Fibroblast of skin of left biceps (primary cell): Measurements from ENCODE around the gene PTPN14.
A peak's percentile ranks its signal among the peaks of the same experiment; 100 is the strongest.
"Not testable (repeated sequence)": the region's sequence is repeated elsewhere in the genome, so short reads cannot be mapped to it uniquely, and the experiment has no call there.

ENCODE experiments used
- DNase-seq, 2 experiments: peaks; one replicate each; pipeline ENCODE4 v3.0.0-alpha.2; 2013; ENCODE audit warnings: low read depth in 2 of 2

PTPN14 gene

DNA sequence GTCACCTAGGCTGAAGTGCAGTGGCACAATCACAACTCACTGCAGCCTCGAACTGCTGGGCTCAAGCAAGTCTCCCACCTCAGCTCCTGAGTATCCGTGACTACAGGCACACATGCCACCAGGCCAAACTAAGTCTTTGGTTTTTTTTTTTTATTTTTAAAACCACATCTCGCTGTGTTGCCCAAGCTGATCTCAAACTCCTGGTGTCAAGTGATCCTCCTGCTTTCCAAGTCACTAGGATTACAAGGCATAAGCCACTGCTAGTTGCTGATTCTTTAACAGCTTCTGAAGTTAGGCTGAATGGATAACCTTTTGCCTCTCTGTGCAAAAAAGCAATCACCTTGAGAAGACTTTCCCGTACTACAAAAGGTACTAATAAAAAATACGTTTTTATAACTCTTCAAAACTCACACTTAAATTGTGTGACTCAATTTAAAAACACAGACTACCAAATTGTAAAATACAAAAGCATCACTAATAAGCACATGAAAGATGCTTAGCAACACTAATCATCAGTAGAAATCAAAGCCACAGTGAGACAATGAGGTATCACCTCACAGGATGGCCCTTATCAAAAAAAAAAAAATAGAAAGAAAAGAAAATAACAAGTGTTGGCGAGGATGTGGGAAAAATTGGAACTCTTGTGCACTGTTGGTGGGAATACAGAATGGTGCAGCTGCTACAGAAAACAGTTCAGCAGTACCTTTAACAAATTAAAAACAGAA, 40.3 kb downstream of the PTPN14 start:
- DNase-seq, result no peak

DNA sequence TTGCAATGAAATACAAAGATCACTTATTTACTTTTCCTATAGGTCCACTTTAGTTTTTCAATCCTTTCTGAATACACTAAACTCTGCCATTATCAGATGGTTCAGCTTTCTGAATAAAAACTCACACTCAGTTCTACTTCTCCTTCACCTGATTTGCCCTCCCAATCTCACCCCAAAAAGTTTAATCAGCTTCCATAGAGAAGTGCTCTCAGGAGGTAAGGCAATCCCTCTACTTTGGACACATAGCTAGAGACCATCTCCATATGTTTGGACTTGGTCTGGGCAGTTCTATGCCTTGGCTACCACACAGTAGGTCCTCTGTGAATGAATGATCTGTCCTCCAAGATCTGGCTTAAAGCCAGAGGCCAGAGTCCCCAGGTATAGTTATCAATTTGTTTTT, 40.9 kb downstream of the PTPN14 start:
- no peak for DNase-seq

DNA sequence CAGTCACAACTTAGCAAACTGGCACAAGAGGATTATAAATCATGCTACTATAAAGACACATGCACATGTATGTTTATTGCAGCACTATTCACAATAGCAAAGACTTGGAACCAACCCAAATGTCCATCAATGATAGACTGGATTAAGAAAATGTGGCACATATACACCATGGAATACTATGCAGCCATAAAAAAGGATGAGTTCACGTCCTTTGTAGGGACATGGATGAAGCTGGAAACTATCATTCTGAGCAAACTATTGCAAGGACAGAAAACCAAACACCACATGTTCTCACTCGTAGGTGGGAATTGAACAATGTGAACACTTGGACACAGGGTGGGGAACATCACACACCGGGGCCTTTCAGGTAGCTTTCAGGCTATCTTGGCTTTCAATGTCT, 41.8 kb downstream of the PTPN14 start:
- not testable (repeated sequence) for DNase-seq

DNA sequence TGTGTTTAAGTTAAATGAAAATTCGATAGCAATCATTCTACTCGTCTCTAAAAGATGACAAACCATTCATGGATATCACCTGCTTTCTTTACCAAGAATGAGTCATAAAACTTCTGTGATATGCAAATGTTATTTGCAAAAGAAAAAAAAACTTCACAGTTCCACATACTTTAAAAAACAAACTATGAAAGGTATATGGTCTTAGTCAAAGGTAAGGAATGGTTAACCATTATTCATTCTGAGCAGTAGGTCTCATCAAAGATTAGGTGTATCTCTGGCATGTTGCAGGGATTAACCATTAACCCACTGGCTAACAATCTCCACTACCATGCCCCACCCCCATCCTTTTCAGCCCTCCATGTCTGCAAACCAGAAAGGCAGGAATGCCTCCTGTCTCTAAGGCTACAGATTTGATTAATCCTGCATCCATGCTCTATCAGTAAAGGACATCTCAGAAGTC, 44.4 kb downstream of the PTPN14 start:
- DNase-seq, result no peak

DNA sequence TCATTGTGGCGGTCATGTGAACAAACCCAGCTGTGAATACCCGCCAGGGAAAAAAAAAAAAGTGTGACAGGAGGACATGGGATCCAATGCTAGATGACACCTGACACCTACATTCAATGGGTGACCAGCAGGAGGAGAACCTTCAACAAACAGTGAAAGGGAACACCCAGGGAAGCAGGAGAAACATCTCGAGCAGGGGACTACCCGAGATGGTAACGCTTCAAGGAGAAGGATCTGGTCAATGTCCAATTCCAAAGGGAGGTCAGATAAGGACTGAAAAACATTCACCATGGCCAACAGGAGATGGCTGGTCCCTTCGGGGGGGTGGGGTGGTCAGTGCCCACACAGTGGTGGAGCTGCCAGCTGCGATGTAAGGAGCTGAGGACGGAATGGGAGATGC, 46.3 kb downstream of the PTPN14 start:
- DNase-seq, result no peak

DNA sequence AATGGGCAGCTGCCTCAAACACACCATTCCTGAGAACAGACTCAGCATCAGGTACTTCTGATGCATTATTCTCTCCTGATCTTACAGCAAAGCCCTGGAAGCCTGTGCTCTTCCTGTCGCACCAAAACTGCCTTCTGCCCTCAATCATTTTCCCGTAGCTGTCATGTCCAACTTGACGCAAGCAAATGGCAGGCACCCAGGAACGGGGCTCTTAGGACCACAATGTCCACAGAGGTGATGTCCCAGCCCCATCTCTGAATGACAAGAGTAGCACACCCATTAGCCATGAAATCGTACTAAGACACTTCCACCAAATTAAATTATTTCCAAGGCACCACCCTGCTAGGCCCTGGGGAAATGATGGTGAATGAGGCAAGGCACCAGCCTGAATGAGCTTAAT, 47.1 kb downstream of the PTPN14 start:
- no peak for DNase-seq

DNA sequence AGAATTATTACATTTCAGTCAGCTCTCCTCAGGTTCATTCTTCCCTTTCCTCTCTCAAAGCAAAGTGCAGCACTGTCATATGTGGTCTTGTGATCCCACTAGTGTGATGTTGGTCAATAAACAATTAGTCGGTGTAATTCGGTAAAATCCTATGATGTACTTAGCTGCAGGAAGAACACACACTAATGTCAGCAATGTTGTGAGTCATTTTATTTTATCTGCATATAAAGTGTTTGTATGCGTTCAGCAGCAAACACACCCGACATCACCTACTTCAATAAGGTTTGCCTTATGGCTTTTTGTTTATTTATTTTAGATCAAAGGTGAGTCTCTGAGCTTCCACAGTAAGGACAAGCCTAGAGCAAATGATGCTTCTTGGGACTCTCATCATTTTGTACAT, 47.8 kb downstream of the PTPN14 start:
- DNase-seq, result no peak

DNA sequence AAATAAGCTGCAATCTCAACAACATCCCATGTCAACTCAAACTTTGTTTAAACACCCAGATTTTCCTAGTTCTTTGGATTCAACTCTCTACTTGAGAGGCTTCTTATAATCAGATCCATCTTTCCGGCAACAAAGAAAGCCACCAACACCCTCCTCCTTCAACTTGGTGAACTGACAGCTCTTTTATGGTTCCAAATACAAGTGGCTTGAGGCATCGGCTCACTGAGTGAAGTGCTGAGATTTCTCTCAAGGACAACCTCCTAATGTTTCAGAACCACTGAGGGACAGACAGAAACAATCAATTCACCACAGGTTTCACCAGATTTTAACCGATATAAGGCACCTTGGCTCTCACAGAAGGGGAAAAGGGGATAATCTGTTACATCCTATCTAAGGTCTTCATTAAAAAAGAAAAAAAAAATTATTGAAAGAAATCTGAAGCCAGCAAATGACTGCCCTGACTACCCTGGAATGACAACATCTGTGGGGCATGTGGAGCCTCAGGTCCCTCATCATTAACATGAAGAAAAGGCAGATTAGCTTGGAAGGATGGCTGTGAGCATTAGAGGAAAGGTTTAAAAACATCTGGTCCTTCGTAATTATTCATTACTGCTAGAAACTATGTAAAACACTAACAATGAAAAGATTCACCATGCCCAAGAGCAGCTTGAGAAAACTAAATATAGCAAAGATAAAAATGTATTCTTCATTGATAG, 50.9 kb downstream of the PTPN14 start:
- DNase-seq, result peak; percentile 36 to 45

DNA sequence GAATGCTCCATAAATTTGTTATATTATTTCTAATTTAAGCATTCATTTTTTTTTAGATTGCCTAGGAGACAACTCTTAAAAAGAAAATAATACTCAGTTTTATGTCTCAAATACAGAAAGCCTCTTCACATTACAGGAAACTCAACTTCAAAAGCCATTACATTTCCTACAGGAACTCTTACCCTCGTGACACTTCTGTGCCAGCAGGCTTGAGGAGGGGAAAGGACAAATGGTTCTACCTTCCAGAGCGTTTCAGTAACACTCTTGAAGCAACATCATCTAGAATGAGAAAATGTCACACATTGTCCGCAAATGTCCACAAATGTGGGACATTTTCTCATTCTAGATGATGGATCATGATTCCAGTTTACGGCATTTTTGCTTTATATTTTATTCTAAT, 51.7 kb downstream of the PTPN14 start:
- no peak for DNase-seq

DNA sequence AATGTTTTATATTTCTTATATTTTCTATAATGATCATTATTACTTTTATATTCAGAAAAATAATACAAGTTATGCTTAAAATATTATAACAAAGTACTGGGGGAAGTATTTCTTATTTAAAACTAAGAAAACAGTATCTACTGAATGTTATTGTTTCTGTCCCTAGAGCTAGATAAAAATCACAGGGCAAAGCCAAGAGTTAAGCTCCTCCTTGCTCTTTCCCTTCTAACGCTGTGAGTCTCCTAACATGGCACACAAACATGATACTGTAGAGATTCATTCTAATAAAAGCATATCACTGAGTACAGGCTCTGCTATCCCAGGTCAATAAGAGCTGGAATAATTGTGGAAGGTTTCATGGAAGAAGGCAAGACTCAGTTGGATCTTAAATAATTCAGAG, 53.4 kb downstream of the PTPN14 start:
- DNase-seq, result no peak

DNA sequence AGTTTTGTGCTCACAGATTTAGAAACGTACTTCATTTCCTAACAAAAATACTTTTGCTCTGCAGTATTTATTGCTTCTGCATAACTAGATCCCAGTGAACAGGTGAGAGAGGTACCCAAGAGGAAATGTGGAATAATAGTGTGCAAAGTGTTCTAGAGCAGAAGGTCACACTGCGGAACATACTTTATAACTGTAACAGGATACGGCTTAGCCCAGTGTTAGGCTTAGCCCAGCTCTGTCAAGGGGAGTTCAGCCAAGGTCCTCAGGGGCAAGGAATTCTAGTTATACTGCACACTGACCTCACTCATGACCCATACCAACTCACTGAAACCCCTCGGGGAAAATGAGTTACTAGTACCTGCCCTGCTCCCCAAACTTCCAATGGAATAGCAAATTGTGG, 55.3 kb downstream of the PTPN14 start:
- no peak for DNase-seq

DNA sequence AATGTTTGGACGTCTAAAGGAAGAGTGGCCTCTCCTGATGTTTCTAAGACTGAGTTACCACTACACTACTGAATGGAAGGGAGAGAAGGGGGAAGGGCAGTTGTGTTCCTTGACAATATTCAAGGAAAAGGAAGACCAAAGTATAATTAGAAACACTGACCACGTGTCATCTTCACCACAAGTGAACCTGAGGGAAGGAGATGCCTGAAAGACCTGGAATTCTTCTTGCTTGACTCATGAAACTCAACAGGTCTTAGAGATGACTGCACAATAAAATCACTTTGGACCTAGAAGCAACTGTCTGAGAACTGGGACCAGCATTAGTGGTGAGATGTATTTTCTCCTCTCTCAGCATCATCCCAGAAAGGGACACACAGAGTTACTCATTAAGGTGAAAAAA, 56.7 kb downstream of the PTPN14 start:
- no peak for DNase-seq

DNA sequence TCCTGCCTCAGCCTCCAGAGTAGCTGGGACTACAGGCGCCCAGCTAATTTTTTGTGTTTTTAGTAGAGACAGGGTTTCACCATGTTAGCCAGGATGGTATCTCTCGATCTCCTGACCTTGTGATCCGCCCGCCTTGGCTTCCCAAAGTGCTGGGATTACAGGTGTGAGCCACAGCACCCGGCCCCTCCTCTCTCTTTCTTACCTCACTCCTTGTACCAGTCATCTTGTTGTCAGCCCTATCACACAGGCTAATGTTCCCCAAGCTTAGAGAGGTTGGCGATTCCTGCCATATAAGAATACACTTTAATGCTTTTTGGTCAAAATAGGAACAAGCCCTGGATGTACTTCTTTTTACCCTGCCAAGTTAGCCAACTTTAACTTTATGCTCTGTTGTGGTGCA, 57.2 kb downstream of the PTPN14 start:
- DNase-seq, result not testable (repeated sequence)

DNA sequence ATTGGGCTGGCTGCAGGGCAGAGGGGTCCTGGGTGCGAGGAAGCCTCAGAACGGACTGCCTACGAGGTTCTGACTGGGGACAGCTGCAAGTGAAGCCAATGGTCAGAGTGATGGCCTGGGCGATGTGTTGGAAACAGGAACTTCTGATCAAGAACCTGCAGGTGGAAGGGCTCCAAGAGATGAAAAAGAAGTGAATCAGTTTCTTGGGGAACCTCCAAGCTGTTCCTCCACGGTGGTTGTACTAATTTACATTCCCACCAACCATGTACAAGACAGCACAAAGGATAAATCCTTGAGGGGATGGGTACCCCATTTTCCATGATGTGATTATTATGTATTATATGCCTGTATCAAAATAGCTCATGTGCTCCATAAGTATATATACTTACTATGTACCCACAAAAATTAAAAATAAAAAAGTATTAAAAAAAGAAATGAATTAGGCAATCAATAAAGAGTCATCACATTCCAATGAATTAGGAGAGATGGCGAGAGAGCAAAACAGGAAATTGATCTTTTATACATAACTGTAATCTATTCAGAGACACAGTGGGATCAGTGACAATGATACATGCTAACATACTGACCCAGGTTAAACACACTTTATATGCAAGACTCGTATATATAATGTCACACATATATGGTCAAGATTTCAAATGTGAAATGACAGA, 58.1 kb downstream of the PTPN14 start:
- no peak for DNase-seq

DNA sequence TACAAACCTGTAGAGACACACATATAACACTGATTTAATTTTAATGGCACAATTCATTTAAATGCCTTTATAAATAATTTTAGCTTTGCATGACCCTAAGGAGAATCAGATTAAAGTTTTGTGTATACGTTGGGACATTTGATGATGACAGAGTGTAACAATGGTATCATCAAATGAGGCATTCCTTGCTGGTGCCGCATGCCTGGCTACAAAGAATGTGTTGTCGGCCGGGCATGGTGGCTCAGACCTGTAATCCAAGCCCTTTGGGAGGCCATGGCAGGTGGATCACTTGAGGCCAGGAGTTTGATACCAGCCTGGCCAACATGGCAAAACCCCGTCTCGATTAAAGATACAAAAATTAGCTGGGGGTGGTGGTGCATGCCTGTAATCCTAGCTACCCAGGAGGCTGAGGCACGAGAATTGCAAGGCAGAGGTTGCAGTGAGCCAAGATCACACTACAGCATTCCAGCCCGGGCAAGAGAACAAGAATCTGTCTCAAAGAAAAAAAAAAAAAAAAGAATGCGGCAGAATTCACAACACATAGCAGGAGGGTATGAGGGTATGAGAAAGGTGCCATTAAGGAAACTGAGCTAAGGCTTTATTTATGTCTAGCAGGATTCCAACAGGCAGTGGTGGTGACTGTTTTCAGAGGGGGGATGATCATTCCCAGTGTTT, 58.9 kb downstream of the PTPN14 start:
- DNase-seq, result no peak

DNA sequence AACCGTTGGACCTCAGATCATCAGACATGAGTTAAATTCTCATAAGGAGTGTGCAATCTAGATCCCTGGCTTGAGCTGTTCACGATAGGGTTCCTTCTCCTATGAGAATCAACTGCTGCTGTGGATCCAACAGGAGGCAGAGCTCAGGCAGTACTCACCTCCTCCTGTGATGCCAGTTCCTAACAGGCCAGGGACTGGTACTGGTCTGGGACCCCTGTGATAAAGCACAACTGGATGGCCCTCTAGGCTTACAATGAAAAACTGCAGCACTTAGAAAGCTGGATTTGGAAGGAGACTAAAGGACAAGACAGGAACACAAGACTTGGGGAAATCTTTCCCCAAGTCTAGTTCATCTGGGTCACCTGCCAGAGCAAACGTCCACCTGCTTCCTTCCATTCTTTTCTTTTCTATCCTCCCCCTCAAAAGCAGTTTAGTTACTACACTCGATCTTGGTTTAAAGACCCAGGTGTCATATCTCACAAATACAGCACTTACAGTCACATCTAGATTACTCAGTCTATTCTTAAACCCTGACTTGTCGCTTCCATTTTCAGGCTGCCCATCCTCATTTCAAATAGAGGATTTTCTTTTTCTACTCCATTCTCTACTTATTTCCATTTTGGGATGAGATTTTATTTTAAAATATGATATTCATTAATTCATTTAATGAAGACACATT, 59.8 kb downstream of the PTPN14 start:
- no peak for DNase-seq

DNA sequence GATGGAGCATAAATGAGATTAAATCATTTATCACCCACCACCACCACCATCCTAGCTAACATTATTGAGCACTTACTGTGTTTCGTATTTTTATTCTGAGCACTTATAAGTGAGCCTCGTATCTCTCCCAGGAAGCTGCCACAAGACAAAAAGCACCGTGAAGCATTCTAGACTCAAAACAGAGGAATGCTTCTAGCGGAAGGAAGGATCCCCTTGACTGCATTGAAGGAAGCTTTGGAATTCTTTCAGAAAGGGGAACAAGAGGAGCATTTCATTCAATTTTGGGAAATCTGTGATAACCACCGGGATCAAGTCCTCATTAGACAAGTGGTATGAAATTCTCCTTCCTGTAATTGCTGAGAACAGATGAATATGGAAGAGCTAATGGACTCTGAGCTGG, 66.3 kb downstream of the PTPN14 start:
- DNase-seq, result no peak

DNA sequence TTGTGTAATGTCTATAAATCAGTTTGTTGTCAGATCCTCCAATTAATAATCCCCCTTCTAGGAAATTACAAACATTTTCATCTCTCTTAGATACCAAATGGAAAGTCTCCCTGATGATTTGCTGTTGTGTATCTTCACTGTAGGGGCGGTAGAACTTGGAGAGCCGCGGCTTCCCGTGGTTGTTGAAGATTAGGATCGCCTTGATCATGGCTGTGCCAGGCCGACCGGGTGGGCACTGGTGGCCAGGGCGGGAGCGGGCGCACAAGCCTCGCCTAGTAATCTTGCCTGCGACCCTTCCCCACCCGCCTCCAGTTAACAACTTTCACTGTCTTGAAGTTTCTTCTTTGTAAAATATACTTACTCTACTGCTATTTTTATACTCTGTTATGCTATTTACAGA, 68.2 kb downstream of the PTPN14 start:
- not testable (repeated sequence) for DNase-seq

DNA sequence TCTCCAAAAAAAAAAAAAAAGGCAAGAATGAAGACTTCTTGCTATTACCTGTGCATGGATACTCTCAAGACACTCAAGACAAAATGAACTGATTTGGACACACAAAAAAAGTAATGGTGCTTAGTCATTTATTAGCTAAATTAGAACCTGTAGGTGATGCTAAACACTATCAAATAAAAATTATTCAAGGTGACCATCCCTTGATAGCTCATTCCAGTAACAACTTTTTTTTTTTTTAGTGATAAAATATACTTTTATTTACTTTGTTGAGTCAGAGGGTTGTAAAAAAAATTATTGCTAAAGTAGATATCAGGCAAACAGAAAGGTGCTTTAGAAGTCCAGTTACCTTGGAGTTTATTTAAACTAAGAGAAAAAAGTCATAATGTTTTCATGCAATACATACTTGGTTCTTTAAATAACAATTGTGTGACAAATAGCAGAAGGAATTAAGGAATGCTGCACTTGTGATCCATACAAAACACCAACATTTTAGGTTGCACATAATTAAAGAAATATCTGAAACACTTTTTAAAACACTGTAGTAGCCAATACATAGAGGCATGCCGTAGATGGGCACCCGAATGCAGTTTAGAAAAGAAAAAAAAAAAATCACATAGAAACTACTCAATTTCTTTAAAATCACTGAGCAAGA, 69.3 kb downstream of the PTPN14 start:
- not testable (repeated sequence) for DNase-seq

DNA sequence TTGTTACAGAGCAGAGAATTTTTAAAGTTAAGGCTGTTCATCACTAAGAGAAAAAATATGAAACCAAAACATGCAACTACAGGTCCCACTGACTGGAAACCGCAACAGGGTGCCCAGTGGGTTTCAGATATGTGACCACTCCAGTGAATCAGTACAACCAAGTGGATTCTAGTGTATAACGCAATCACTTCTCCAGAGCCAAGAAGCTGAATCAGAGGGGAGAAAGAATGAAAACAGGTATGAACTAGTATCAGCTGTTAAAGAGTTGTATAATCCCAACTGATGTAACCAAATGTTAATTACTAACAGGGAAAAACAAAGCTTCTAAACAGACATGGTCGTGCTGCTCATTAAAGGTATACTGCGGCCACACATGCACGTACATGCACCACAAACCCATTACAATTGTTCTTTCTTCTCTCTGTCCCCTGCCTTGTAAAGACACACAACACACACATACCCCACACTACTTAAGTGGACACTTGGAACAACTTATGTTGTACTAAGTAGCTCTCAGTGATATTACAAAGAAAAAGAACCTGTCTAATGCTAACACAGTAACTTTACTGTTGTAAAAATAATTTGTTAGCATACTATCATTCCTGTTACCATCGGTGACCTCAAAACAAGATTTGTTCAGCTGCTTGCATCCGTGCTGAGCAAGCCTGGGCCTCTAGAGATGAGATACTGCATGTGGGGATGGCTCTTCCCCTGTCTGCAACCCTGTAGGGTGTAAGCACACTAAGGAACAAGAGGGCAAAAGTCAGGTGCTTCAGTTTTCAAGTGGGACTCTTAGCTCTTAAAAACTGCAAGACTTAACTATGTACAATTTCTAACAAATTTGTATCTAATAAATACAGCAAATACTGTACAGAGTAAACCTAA, 74.2 kb downstream of the PTPN14 start:
- peak; percentile 80 to 83 for DNase-seq
